GM12878 (cell line): ENCODE measurements around the gene ANGPTL2. TPM values are rescaled to one million over a fixed set of nuclear protein-coding genes. Genes with fewer than 3 reads are reported as not detected.

Experiments used
- ATAC-seq: fragments of 200-7000 bp; cut with Tn5 transposase; 3 replicates; pipeline ENCODE4 v1.9.1; 2020; ENCODE audit warnings: mild to moderate bottlenecking, moderate library complexity
- BruUV-seq: library from RNA; stranded (reverse); fragments of 400-500 nt; replicated peaks from 2 replicates; lab custom pipeline; 2021; lab: Mats Ljungman, UMichigan
- CTCF ChIA-PET: fragments of 300-600 bp; sonication (Branson Sonifier 250); formaldehyde crosslinking; extraction: SDS; loops from one replicate; lab custom pipeline; 2021; ENCODE audit warnings: inconsistent platforms; lab: Yijun Ruan, JAX
- POLR2A ChIA-PET: fragments of 350-600 bp; formaldehyde crosslinking; extraction: SDS; loops from one replicate; lab custom pipeline; 2021; ENCODE audit warnings: inconsistent platforms; lab: Charles Lee
- RAD21 ChIA-PET: fragments of 300-600 bp; sonication (Branson Sonifier 250); formaldehyde crosslinking; loops from one replicate; lab custom pipeline; 2023; ENCODE audit warnings: antibody characterized with exemption; ENCODE audit not compliant: unreplicated experiment; lab: Charles Lee
- SMC1A ChIA-PET: fragments of 300-600 bp; sonication (Branson Sonifier 250); formaldehyde crosslinking; loops from one replicate; lab custom pipeline; 2023; ENCODE audit not compliant: unreplicated experiment, uncharacterized antibody; lab: Charles Lee
- DNase-seq: peaks from one replicate; pipeline ENCODE4 v3.0.0-alpha.2; 2011; ENCODE audit warnings: low read depth, low spot score
- FAIRE-seq: peaks from 3 replicates; lab custom pipeline; 2011; peaks lifted over from hg19 to GRCh38; lab: Jason Lieb, UNC
- H2AFZ ChIP-seq: 2 replicates; pipeline ENCODE4 v1.6.0; 2011; ENCODE audit warnings: low read depth, low read length, control low read depth; ENCODE audit not compliant: control insufficient read depth
- H3K27ac ChIP-seq: 2 replicates; pipeline ENCODE4 v1.5.1; 2011; ENCODE audit warnings: control low read depth; ENCODE audit not compliant: control insufficient read depth, insufficient read depth
- H3K27me3 ChIP-seq, 2 experiments: replicated peaks in 1 of 2; 2 replicates each; pipeline versions ENCODE4 v1.6.0 to v1.6.1; 2011; ENCODE audit warnings: low read length in 1 of 2; ENCODE audit not compliant: control insufficient read depth in 2 of 2, insufficient read depth in 2 of 2
- H3K36me3 ChIP-seq, 2 experiments: 2 replicates each; pipeline ENCODE4 v1.5.1; 2011; ENCODE audit warnings: low read length in 1 of 2; ENCODE audit not compliant: control insufficient read depth in 2 of 2, insufficient read depth in 2 of 2
- H3K4me1 ChIP-seq: 2 replicates; pipeline ENCODE4 v1.6.1; 2011; ENCODE audit warnings: mild to moderate bottlenecking, low read length, moderate library complexity, mixed read lengths; ENCODE audit not compliant: control insufficient read depth, insufficient read depth
- H3K4me2 ChIP-seq: 2 replicates; pipeline ENCODE4 v1.6.0; 2011; ENCODE audit warnings: control low read depth; ENCODE audit not compliant: control insufficient read depth, insufficient read depth
- H3K4me3 ChIP-seq: fragments of 200-600 bp; sonication (generic); 2 replicates; pipeline ENCODE4 v1.5.1; 2016
- H3K79me2 ChIP-seq: 2 replicates; pipeline ENCODE4 v1.6.0; 2011; ENCODE audit warnings: low read length; ENCODE audit not compliant: control insufficient read depth, insufficient read depth
- H3K9ac ChIP-seq: 2 replicates; pipeline ENCODE4 v1.8.0; 2011; ENCODE audit warnings: low read length, control low read depth, mixed read lengths; ENCODE audit not compliant: control insufficient read depth, insufficient read depth
- H3K9me3 ChIP-seq: replicated peaks from 3 replicates; pipeline ENCODE4 v1.5.1; 2011; ENCODE audit warnings: mild to moderate bottlenecking, low read length; ENCODE audit not compliant: control insufficient read depth, insufficient read depth
- H4K20me1 ChIP-seq: 2 replicates; pipeline ENCODE4 v1.6.0; 2011; ENCODE audit not compliant: control insufficient read depth, insufficient read depth
- BACH1 ChIP-seq: fragments of 450-650 bp; IDR thresholded peaks from 2 replicates; pipeline ENCODE4 v1.6.1; 2017; ENCODE audit warnings: mild to moderate bottlenecking, borderline replicate concordance
- EP300 ChIP-seq, 2 experiments: fragments of 150-350 bp in 1 of 2; IDR thresholded peaks; 2 replicates each; pipeline ENCODE4 v1.6.1; 2011 to 2012; ENCODE audit warnings: low read depth in 2 of 2, low read length in 2 of 2, borderline replicate concordance in 1 of 2, improper control_type of control experiment in 1 of 2, inconsistent platforms in 1 of 2; ENCODE audit not compliant: control insufficient read depth in 1 of 2
- JUND ChIP-seq: IDR thresholded peaks from 2 replicates; pipeline ENCODE4 v1.6.1; 2012; ENCODE audit warnings: low read depth, mild to moderate bottlenecking, low read length, improper control_type of control experiment, moderate library complexity
- MAX ChIP-seq: IDR thresholded peaks from 2 replicates; pipeline ENCODE4 v1.6.1; 2012; ENCODE audit warnings: low read depth, low read length, improper control_type of control experiment
- TAF1 ChIP-seq: IDR thresholded peaks from 2 replicates; pipeline ENCODE4 v1.6.1; 2011; ENCODE audit warnings: mild to moderate bottlenecking, low read depth, low read length, borderline replicate concordance
- WGBS: methylation state at CpG from one replicate; pipeline ENCODE4 v1.1.6; 2016; ENCODE audit warnings: low lambda C conversion rate; ENCODE audit not compliant: insufficient replicate concordance, insufficient coverage; ENCODE audit errors: missing lambda C conversion rate; 5-methylcytosine and 5-hydroxymethylcytosine counted together
- in situ Hi-C: fragments of 300-500 bp; cut with MboI; formaldehyde crosslinking; loops from 9 replicates; pipeline ENCODE4 v1.14.3; 2018; ENCODE audit warnings: mixed read lengths
- intact Hi-C: fragments of 100-400 bp; cut with micrococcal nuclease; formaldehyde crosslinking; loops from one replicate; pipeline ENCODE4 v1.14.2; 2022; ENCODE audit not compliant: unreplicated experiment
- polyA plus RNA-seq, 11 experiments: library from polyadenylated mRNA; depleted of rRNA in 4 of 11; unstranded in 6 of 11; stranded (reverse) in 5 of 11; fragments of >200 nt; fragmentation: Nextera tagmentation in 4 of 11; fragmentation: Illumina TruSeq in 1 of 11; extraction: Ambion mirVana in 4 of 11; extraction: Trizol in 1 of 11; gene quantifications; 1 replicate in 1 of 11; 2 replicates in 10 of 11; pipeline versions ENCODE4 v1.2.1 to v1.2.3, GENCODE V29; 2011 to 2016; ENCODE audit warnings: inconsistent platforms in 2 of 11, missing spikeins in 2 of 11, low read depth in 1 of 11
- total RNA-seq, 4 experiments: library from RNA; depleted of rRNA in 3 of 4; stranded (reverse); fragments of >200 nt in 3 of 4; fragmentation: Illumina TruSeq in 1 of 4; extraction: Trizol in 1 of 4; gene quantifications; 2 replicates each; pipeline versions ENCODE4 v1.2.1 to v1.2.3, GENCODE V29; 2013 to 2021

Gene ANGPTL2
- total and polyA plus RNA-seq, 10 of the 15 experiments (the other 5 are each of a cell fraction or from before 2014, with no cell fraction given): 0.13 to 2.6 (median 0.82) TPM; not detected in 1

- TF ChIP-seq BACH1 (no peak), TAF1 (no peak), JUND (no peak)
These were observed 17.3 kb upstream of the ANGPTL2 start (continued) for GRCh38 chr9:127139775-127140174.

- no peaks in the 10 kb centered on the region for H4K20me1 ChIP-seq
- H3K27ac ChIP-seq: no peak overlapping the region
- ChIA-PET RAD21 (interaction anchor here (1.4 kb wide), 1 partner anchor 27 kb away, joined by 4 read pairs; no protein-coding TSS in a partner anchor), POLR2A (interaction anchor here (0.5 to 2.3 kb wide), 2 partner anchors 10 to 72 kb away, joined by 3 to 5 read pairs; no protein-coding TSS in a partner anchor), SMC1A (interaction anchor here (1.3 to 3.0 kb wide), 3 partner anchors 13 to 27 kb away, joined by 3 to 10 read pairs (median 3); no protein-coding TSS in a partner anchor)
- H3K9me3 ChIP-seq: no peaks in the 10 kb centered on the region
- H3K9ac ChIP-seq: no peak overlapping the region
- H3K4me2 ChIP-seq: no peak overlapping the region
- in situ Hi-C loops (no loop called here), intact Hi-C loops (no loop called here)
- H3K36me3 ChIP-seq: no peaks in the 10 kb centered on the region
- no peaks in the 10 kb centered on the region for H3K79me2 ChIP-seq
- no peak overlapping the region for H3K4me3 ChIP-seq
- no peaks in the 10 kb centered on the region for H3K4me1 ChIP-seq
- H3K27me3 ChIP-seq: no peaks in the 10 kb centered on the region
- ATAC-seq (no peak), DNase-seq (no peak), FAIRE-seq (no peak)
- no peak overlapping the region for H2AFZ ChIP-seq
- WGBS: 74% methylated on average over 8 of the region's 8 CpGs
- BruUV-seq: no TSS peak
- TF ChIP-seq EP300 (IDR thresholded peaks at IDR 0.05; ENCODE audit: borderline replicate concordance in 1 of 2, control insufficient read depth in 1 of 2, low read depth in 2 of 2, low read length in 2 of 2): no peak
- no peak for TF ChIP-seq MAX
- TF ChIP-seq, all 136 proteins: peak for 0
- CTCF ChIA-PET: interaction anchor here (1.2 to 2.5 kb wide), 2 partner anchors 24 to 173 kb away, joined by 3 to 11 read pairs; no protein-coding TSS in a partner anchor
These were observed 16.8 kb upstream of the ANGPTL2 start for GRCh38 chr9:127139071-127139731.
